IPS-NIHi11 (cell line): ENCODE measurements around the gene PVALEF.

Experiments used
- DNase-seq: peaks from one replicate; pipeline ENCODE4 v3.0.0; 2012; ENCODE audit warnings: mixed read lengths, low spot score

Gene PVALEF

DNA sequence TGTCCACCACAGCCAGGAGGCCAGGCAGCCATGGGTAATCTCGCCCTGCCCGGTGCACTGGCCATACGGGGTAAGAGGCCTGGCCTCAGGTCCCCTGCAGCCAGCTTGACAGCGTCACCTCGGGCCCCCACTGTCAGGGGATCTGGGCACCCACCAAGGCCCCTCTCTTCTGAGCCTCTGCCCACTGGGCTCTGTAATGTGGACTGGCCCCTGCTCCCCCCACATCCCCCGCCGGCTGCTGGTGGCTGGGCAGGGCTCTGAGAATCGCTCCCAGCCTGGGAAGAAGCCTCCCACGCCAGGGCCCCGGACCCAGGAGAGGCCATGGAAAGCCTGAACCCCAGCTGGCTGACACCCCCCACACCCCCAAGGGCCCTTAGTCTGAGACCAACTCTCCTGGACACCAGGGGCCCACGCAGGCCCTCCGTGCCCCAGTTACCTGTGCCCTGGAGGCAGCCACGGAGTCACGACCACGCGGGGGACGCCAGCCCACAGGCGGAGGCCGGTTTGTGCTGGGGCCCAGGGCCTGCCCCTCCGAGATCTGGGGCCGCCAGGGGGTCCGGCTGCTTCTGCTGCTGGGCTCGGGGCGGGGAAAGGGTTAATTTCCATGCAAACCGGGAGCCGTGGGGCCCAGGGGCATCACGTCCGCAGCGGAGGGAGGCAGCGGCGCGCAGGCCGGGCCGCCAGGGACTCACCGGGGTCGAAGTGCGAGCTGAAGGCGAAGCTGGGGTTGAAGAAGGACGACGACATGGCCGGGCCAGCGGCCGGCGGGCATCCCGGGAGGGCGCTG, at the start of gene PVALEF:
Gene PVALEF (plus strand): TSS at position 262 of the 787 bp plus-strand sequence. CDS start 15,720 bp downstream, outside the sequence.
- DNase-seq = peak; percentile 86

DNA sequence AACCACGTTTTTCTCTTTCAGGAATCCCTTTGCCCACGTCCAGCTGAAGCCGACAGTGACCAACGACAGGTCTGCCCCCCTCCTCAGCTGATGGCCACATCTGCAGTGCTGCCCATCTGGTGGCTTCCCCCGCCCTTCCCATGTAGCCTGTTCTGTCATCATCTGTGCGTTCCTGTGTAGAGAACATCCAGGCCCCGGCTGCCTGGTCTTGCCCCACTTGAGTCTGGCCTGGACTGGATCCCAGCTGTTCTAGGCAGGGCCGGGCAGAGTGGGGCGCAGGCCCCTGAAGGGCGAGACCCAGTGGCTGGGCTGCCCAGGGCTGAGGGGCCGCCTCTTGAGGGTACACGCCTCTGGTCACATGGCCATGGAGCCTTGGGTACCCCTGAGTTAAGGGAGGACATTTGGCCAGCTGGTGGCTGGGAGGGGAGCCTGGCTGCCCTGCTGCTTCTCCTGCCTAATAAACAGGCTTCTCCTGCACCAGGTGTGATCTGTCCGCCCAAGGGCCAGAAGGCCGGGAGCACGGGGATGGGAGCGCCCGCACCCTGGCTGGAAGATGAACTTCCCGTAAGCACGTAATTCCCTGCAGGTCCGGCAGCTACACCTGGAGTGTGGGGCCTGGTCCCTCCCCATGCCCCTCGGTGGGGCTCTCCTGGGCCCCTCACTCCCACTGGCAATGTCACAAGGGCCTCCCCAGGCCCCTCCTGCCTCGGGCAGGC, 49.4 kb upstream of the PVALEF start:
- DNase-seq = no peak

DNA sequence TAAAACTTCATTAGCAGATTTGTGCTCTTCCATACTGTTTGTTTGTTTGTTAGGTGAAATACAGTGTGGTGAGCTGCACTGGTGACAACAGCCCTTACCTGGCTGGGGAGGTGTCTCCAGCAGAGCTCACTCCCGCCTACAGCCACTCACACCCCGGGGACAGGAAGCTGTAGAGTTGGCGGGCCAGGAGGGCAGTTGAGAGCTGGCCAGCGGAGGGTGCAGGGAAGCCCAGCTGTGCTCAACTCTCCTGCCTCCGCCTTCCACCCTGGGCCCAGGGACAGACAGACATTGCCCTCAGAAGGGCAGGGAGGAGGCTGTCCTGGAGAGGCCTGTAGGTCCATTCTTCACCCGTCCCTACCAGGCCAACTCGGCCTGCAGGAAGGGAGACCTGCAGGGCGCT, 48.6 kb upstream of the PVALEF start:
- no peak for DNase-seq

GRCh38 chr17:81117672-81118198, 47.6 kb upstream of the PVALEF start:
- DNase-seq = no peak

DNA sequence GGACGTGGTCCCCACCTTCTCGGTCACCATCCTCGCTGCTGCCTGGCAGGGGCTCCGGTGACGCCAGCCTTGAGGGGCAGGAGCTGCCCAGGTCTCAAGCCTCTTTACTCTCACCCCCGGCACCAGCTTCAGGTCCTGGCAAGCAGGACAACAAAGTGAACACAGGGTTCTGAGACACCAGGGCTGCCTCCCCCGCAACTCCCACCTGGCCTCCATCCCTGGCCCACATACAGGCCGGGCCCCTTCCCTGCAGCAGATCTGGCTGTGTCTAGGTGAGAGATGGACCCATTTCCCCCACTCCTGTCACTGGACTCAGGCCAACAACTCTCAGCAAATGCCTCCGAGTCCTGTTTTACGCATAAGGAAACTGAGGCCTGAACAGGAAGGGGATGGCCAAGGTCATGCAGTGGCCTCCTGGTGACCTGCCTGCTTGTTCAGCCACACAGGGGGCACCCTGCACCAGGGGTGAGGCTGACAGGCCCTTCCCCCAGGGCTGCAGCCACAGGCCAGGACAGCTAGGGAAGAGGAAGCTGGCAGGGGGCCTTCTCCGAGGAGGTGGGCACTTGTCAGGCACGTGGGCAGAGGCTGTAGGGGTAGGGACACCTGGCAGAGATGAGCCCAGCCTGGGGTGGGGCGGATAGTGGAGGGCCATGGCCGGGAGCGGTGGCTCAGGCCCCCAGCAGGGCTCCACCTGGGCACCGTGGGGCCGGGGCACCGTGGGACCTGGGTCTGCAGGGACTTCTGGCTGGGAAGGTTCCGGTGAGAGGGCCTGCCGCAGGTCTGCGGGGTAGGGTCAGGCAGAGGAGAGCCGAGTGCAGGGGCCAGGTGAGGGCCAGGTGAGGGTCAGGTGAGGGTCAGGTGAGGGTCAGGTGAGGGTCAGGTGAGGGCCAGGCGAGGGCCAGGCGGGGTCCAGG, 46.7 kb upstream of the PVALEF start:
- DNase-seq = no peak

- peak; percentile 97 for DNase-seq
Observed at GRCh38 chr17:81119223-81120148, 45.8 kb upstream of the PVALEF start.

- no peak for DNase-seq
Observed at GRCh38 chr17:81120149-81120484, 45.2 kb upstream of the PVALEF start.

- DNase-seq = no peak
Observed at GRCh38 chr17:81120695-81121621, 44.3 kb upstream of the PVALEF start.

DNA sequence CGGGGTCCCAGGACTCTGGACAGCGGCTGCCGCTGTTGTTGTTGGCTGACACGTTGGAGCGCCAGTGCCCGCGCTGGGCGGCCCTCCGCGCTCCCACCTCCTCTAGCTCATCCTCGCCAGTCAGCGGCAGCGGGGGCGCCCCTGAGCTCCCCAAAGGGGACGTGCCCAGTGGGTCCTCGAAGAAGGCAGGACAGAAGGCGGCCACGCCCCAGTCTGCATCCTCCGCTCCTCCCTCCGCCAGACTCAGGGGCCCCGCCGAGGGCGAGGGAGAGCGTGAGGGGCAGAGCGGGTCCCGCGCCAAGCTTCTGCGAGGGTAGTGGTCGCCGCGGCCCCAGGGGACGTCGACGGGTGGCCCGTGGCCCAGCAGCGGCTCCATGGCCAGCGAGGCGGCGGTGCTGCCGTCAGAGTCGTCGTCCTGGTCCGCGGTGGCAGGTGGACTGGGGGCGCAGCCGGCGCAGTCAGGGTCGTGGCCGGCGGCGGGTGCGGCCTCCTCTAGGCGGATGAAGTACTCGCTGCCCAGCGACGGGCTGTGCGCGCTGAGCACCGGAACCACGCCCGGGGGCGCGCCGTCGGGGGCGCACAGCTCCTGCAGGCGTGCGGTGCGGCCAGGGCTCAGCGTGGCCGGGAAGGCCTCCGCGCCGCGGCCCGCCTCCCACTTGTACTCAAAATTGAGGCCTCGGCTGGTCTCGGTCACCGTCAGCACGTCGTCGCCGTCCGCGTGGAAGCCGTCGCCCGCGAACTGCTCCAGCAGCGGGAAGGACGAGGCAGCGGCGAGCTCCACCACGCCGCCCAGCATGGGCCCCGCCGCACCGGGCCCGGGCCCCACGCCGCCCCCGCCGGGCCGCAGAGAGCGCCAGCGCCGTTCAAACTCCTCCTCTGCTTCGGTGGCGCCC, 43.2 kb upstream of the PVALEF start:
- peak; percentile 65 for DNase-seq

- no peak for DNase-seq
Observed at GRCh38 chr17:81123052-81124048, 42.0 kb upstream of the PVALEF start.

- no peak for DNase-seq
Observed at GRCh38 chr17:81124377-81124776, 40.9 kb upstream of the PVALEF start.

DNA sequence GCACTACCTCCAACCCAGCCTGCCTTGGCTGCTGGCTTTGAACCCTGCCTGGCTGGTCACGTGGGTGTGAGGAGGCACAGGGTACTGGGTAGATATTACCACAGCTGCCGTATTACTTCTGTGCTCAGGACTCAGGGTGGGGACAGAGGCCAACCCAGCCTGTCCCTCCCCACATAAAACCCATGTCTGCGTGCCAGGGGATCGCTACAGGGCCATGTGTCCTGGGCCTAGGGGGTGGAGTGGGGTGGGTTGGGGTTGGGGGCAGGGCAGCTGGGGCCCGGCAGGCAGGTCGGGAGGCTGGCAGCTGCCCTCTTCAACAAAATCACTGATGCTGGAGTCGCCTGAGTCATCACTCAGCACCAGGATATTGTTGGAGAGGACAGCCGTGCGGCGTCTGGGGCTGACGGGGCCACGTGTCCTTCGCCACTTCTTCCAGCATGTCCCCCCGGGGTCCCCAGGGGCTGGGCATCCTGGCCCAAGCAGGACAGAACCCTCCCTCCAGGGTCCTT, 39.7 kb upstream of the PVALEF start:
- no peak for DNase-seq

- no peak for DNase-seq
Observed at GRCh38 chr17:81126281-81127132, 38.8 kb upstream of the PVALEF start.

DNA sequence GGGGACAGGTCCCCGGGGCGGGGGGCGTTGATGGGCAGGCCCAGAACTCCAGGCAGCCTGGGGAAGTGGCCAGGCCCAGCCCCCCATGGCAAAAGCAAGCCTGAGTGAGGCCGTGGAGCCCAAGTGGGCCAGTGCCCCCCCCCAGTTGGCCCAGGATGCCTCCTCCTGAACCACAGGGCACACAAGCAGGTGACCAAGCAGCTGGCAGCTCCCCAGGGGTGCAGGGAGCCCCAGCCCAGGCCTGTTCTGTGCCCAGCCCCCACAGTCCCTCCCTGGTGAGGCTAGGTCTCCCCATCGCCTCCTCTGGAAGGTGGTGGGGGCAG, 38.2 kb upstream of the PVALEF start:
- DNase-seq = no peak

DNA sequence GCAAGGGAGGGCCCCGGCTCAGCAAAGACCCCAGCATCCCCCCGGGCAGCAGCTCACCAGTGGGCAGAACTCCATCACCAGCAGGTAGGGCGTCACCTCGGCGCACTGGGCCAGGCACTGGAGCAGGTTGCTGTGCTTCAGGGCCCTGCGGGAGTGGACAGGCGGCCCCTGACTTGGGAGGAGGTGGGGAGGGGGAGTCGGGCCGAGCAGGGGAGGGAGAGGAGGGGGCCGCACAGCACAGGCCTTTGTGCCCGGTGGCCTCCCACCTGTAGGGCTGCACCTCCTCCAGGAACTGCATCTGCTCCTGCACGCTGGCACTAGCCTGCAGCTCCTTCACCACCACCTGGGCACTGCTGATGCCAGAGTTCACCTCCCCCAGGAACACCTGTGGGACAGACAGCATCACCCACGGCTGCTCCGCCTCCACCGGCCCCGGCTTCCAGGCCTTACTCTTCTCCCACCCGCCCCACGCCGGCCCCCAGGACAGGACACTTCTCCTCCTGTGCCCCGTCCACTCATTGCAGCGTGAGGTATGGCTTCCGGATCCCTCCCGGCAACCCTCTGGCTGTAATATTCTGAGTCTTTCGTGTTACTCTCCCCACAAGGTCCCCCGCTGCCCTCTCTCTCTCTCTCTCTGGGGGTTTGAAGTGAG, 37.7 kb upstream of the PVALEF start:
- no peak for DNase-seq

- DNase-seq = no peak
Observed at GRCh38 chr17:81128338-81128737, 37.0 kb upstream of the PVALEF start.
